IPS-20b (cell line): ENCODE measurements around the gene ENOSF1.

Experiments
- H3K27ac ChIP-seq: one replicate; pipeline ENCODE4 v1.5.1; 2013; ENCODE audit warnings: low read length
- H3K27me3 ChIP-seq: 2 replicates; pipeline ENCODE4 v1.6.1; 2013; ENCODE audit warnings: mild to moderate bottlenecking, low read length, inconsistent platforms; ENCODE audit not compliant: insufficient read depth
- H3K36me3 ChIP-seq: 2 replicates; pipeline ENCODE4 v1.6.1; 2013; ENCODE audit warnings: low read depth, mild to moderate bottlenecking, inconsistent platforms, low read length, moderate library complexity; ENCODE audit not compliant: insufficient read depth
- H3K4me1 ChIP-seq: 2 replicates; pipeline ENCODE4 v1.6.1; 2013; ENCODE audit warnings: mild to moderate bottlenecking, control low read depth, inconsistent platforms, low read length, moderate library complexity; ENCODE audit not compliant: insufficient read depth
- H3K4me3 ChIP-seq: 2 replicates; pipeline ENCODE4 v1.5.1; 2013; ENCODE audit warnings: mild to moderate bottlenecking, low read length, inconsistent platforms
- H3K9ac ChIP-seq: 2 replicates; pipeline ENCODE4 v1.6.1; 2013; ENCODE audit warnings: low read depth, mild to moderate bottlenecking, inconsistent platforms, low read length, moderate library complexity
- H3K9me3 ChIP-seq: 2 replicates; pipeline ENCODE4 v1.6.1; 2013; ENCODE audit warnings: mild to moderate bottlenecking, low read depth, low read length, inconsistent platforms; ENCODE audit not compliant: insufficient read depth

The ENOSF1 gene

GRCh38 chr18:627231-627630, 85.2 kb downstream of the ENOSF1 start:
- Histone ChIP-seq H3K9ac (no peak overlapping the region), H3K4me1 (no peaks in the 10 kb centered on the region), H3K36me3 (no peaks in the 10 kb centered on the region), H3K9me3 (no peaks in the 10 kb centered on the region), H3K27me3 (no peaks in the 10 kb centered on the region), H3K27ac (no peak overlapping the region), H3K4me3 (no peak overlapping the region)

GRCh38 chr18:623761-624620, 88.4 kb downstream of the ENOSF1 start:
- H3K27me3 ChIP-seq: no peaks in the 10 kb centered on the region
- H3K27ac ChIP-seq: no peak overlapping the region
- H3K9me3 ChIP-seq: no peaks in the 10 kb centered on the region

GRCh38 chr18:622289-622688, 90.1 kb downstream of the ENOSF1 start:
- Histone ChIP-seq H3K27ac (no peak overlapping the region), H3K4me3 (no peak overlapping the region), H3K27me3 (no peaks in the 10 kb centered on the region), H3K4me1 (no peaks in the 10 kb centered on the region), H3K9ac (no peak overlapping the region), H3K36me3 (no peaks in the 10 kb centered on the region), H3K9me3 (no peaks in the 10 kb centered on the region)

More at GRCh38 chr18:623761-624620, 88.4 kb downstream of the ENOSF1 start:
- H3K9ac ChIP-seq: no peak overlapping the region
- H3K36me3 ChIP-seq: no peaks in the 10 kb centered on the region
- no peak overlapping the region for H3K4me3 ChIP-seq
- no peaks in the 10 kb centered on the region for H3K4me1 ChIP-seq

- H3K9me3 ChIP-seq: no peaks in the 10 kb centered on the region
- H3K36me3 ChIP-seq: no peaks in the 10 kb centered on the region
- no peaks in the 10 kb centered on the region for H3K27me3 ChIP-seq
- H3K4me1 ChIP-seq: no peaks in the 10 kb centered on the region
- H3K4me3 ChIP-seq: no peak overlapping the region
- no peak overlapping the region for H3K9ac ChIP-seq
- no peak overlapping the region for H3K27ac ChIP-seq
Measured at GRCh38 chr18:621291-622043, 91.0 kb downstream of the ENOSF1 start.
